GM23338 (cell line): ENCODE measurements around the gene SLC4A9. TPM values are rescaled to one million over a fixed set of nuclear protein-coding genes. Genes with fewer than 3 reads are reported as not detected.

Experiments used
- ATAC-seq: fragments of 200-7000 bp; cut with Tn5 transposase; 3 replicates; pipeline ENCODE4 v1.9.1; 2020
- DNase-seq: peaks from one replicate; pipeline ENCODE4 v3.0.0-alpha.2; 2015; ENCODE audit warnings: low spot score
- H2AFZ ChIP-seq: fragments of 200-600 bp; sonication (generic); 2 replicates; pipeline ENCODE4 v1.8.0; 2016; ENCODE audit warnings: antibody characterized with exemption, mild to moderate bottlenecking, moderate library complexity
- H3F3A ChIP-seq: fragments of 200-600 bp; sonication (generic); replicated peaks from 2 replicates; pipeline ENCODE4 v1.8.0; 2017; ENCODE audit warnings: antibody characterized with exemption, mixed run types, low read depth
- H3K27ac ChIP-seq: fragments of 200-600 bp; sonication (generic); 2 replicates; pipeline ENCODE4 v1.6.1; 2016; ENCODE audit warnings: low read depth
- H3K27me3 ChIP-seq: fragments of 200-600 bp; sonication (generic); 2 replicates; pipeline ENCODE4 v1.8.0; 2016; ENCODE audit warnings: mild to moderate bottlenecking, mixed run types, moderate library complexity; ENCODE audit not compliant: insufficient read depth
- H3K36me3 ChIP-seq: fragments of 200-600 bp; sonication (generic); 2 replicates; pipeline ENCODE4 v1.8.0; 2016; ENCODE audit warnings: mild to moderate bottlenecking; ENCODE audit not compliant: insufficient read depth
- H3K4me1 ChIP-seq: fragments of 200-600 bp; sonication (generic); 2 replicates; pipeline ENCODE4 v1.8.0; 2016; ENCODE audit warnings: mild to moderate bottlenecking, moderate library complexity; ENCODE audit not compliant: insufficient read depth
- H3K4me2 ChIP-seq: fragments of 200-600 bp; sonication (generic); 2 replicates; pipeline ENCODE4 v1.7.1; 2017; ENCODE audit warnings: mixed run types
- H3K4me3 ChIP-seq: fragments of 200-600 bp; sonication (generic); 2 replicates; pipeline ENCODE4 v1.6.1; 2016; ENCODE audit warnings: mixed run types
- H3K79me2 ChIP-seq: fragments of 200-600 bp; sonication (generic); replicated peaks from 2 replicates; pipeline ENCODE4 v1.8.0; 2017; ENCODE audit warnings: mild to moderate bottlenecking; ENCODE audit not compliant: insufficient read depth
- H3K9me2 ChIP-seq: fragments of 200-600 bp; sonication (generic); 2 replicates; pipeline ENCODE4 v1.8.0; 2017; ENCODE audit not compliant: insufficient read depth
- H4K20me1 ChIP-seq: fragments of 200-600 bp; sonication (generic); replicated peaks from 2 replicates; pipeline ENCODE4 v1.8.0; 2017; ENCODE audit warnings: mild to moderate bottlenecking; ENCODE audit not compliant: insufficient read depth
- H3K27ac Mint-ChIP-seq: 2 replicates; pipeline ENCODE4 v1.8.0; 2020; ENCODE audit warnings: inconsistent platforms, mild to moderate bottlenecking, moderate library complexity, mixed read lengths
- H3K27me3 Mint-ChIP-seq: 3 replicates; pipeline ENCODE4 v1.8.0; 2022; ENCODE audit warnings: low read depth, mild to moderate bottlenecking, moderate library complexity, mixed read lengths, inconsistent platforms; ENCODE audit not compliant: insufficient read depth, poor library complexity
- H3K36me3 Mint-ChIP-seq: 3 replicates; pipeline ENCODE4 v1.8.0; 2021; ENCODE audit warnings: low read depth, mild to moderate bottlenecking, inconsistent platforms, moderate library complexity, mixed read lengths
- H3K4me1 Mint-ChIP-seq: 3 replicates; pipeline ENCODE4 v1.8.0; 2020; ENCODE audit warnings: mild to moderate bottlenecking, inconsistent platforms, mixed read lengths
- H3K4me3 Mint-ChIP-seq: 3 replicates; pipeline ENCODE4 v1.8.0; 2021; ENCODE audit warnings: moderate library complexity, mild to moderate bottlenecking, inconsistent platforms, mixed read lengths
- H3K9me3 Mint-ChIP-seq: 3 replicates; pipeline ENCODE4 v1.8.0; 2020; ENCODE audit warnings: moderate library complexity, mild to moderate bottlenecking, inconsistent platforms, mixed read lengths
- CREB1 ChIP-seq: fragments of 250-450 bp; sonication (Bioruptor Pico); IDR thresholded peaks from 2 replicates; pipeline ENCODE4 v1.5.0; 2020; ENCODE audit warnings: low read depth, mild to moderate bottlenecking, moderate library complexity
- CTCF ChIP-seq, 2 experiments: fragments of 200-600 bp in 1 of 2; sonication (generic) in 1 of 2; conservative IDR thresholded peaks; 2 replicates each; pipeline versions ENCODE4 v1.5.1 to v1.6.1; 2016 to 2017; ENCODE audit warnings: antibody characterized with exemption in 2 of 2, low read depth in 2 of 2, mild to moderate bottlenecking in 2 of 2, moderate library complexity in 1 of 2
- ETS1 ChIP-seq: IDR thresholded peaks from 2 replicates; pipeline ENCODE4 v1.6.1; 2016; ENCODE audit warnings: antibody characterized with exemption
- EZH2 ChIP-seq: fragments of 200-600 bp; sonication (generic); IDR thresholded peaks from one replicate; pipeline ENCODE4 v1.8.0; 2017; ENCODE audit warnings: antibody characterized with exemption, mild to moderate bottlenecking, low read depth; ENCODE audit not compliant: unreplicated experiment
- EZH2phosphoT487 ChIP-seq: fragments of 200-600 bp; sonication (generic); IDR thresholded peaks from one replicate; pipeline ENCODE4 v1.8.1; 2018; ENCODE audit warnings: antibody characterized with exemption; ENCODE audit not compliant: unreplicated experiment
- NANOG ChIP-seq: IDR thresholded peaks from 2 replicates; pipeline ENCODE4 v1.6.1; 2016; ENCODE audit warnings: antibody characterized with exemption, borderline replicate concordance
- POLR2AphosphoS5 ChIP-seq: IDR thresholded peaks from 2 replicates; pipeline ENCODE4 v1.6.1; 2016; ENCODE audit warnings: antibody characterized with exemption, low read depth
- REST ChIP-seq: IDR thresholded peaks from one replicate; pipeline ENCODE4 v1.6.1; 2018; ENCODE audit warnings: antibody characterized with exemption; ENCODE audit not compliant: unreplicated experiment
- ZNF114 ChIP-seq: fragments of 250-450 bp; sonication (Bioruptor Pico); IDR thresholded peaks from 2 replicates; pipeline ENCODE4 v1.5.0; 2020; ENCODE audit warnings: mild to moderate bottlenecking, moderate library complexity
- ZNF331 ChIP-seq: fragments of 250-450 bp; sonication (Bioruptor Pico); IDR thresholded peaks from 2 replicates; pipeline ENCODE4 v1.5.0; 2020; ENCODE audit warnings: low read depth, mild to moderate bottlenecking, moderate library complexity
- polyA plus RNA-seq: library from polyadenylated mRNA; unstranded; fragments of >200 nt; fragmentation: Nextera tagmentation; extraction: Ambion mirVana; gene quantifications from 2 replicates; pipeline ENCODE4 v1.2.1, GENCODE V29; 2016
- total RNA-seq: library from RNA; depleted of rRNA; stranded (reverse); fragments of >200 nt; shearing (Covaris generic); gene quantifications from 2 replicates; pipeline ENCODE4 v1.2.3, GENCODE V29; 2014

SLC4A9 gene
- total and polyA plus RNA-seq, 2 experiments from 2014 or later: 0.08 TPM; not detected in 1

- Mint-ChIP-seq H3K27ac (no peak overlapping the region), H3K4me3 (no peak overlapping the region), H3K36me3 (no peaks in the 10 kb centered on the region), H3K9me3 (no peaks in the 10 kb centered on the region), H3K27me3 (peaks cover 5% of the 10 kb centered on the region), H3K4me1 (peaks cover 16% of the 10 kb centered on the region)
- Histone ChIP-seq H3K4me1 (peaks cover 5% of the 10 kb centered on the region; the same call in 1 of the 2 replicates), H3K4me2 (no peak overlapping the region), H3F3A (no peaks in the 10 kb centered on the region), H3K27me3 (no peaks in the 10 kb centered on the region), H3K36me3 (no peaks in the 10 kb centered on the region), H4K20me1 (no peaks in the 10 kb centered on the region), H3K9me2 (no peaks in the 10 kb centered on the region), H3K27ac (no peak overlapping the region), H2AFZ (peak overlapping the region; percentile 67), H3K79me2 (no peaks in the 10 kb centered on the region), H3K4me3 (no peak overlapping the region)
- no peak for DNase-seq
- TF ChIP-seq CTCF (conservative IDR thresholded peaks at IDR 0.05; ENCODE audit: low read depth in 2 of 2) (no peak), REST (no peak), ETS1 (no peak), CREB1 (CRISPR knock-in tag) (no peak)
- peak; percentile 33; the same call in 2 of the 3 replicates for ATAC-seq
These were observed 31.8 kb upstream of the SLC4A9 start for GRCh38 chr5:140328036-140328764.

GRCh38 chr5:140329739-140330481 is 30.1 kb upstream of the SLC4A9 start:
- peaks cover 5% of the 10 kb centered on the region; the same call in 1 of the 2 replicates for H3K4me1 ChIP-seq
- H3K27me3 ChIP-seq: no peaks in the 10 kb centered on the region
- Mint-ChIP-seq H3K36me3 (peaks cover 6% of the 10 kb centered on the region; the same call in 2 of the 3 replicates), H3K27me3 (peaks cover 6% of the 10 kb centered on the region), H3K4me3 (no peak overlapping the region), H3K9me3 (no peaks in the 10 kb centered on the region), H3K4me1 (peaks cover 16% of the 10 kb centered on the region), H3K27ac (no peak overlapping the region; the same call in 1 of the 2 replicates)
- H2AFZ ChIP-seq: peak overlapping the region; percentile 84
- no peaks in the 10 kb centered on the region for H3K79me2 ChIP-seq
- no peak overlapping the region for H3K4me2 ChIP-seq
- no peak overlapping the region for H3K4me3 ChIP-seq
- peak overlapping the region; percentile 59; the same call in 1 of the 2 replicates for H3K27ac ChIP-seq
- H3K36me3 ChIP-seq: no peaks in the 10 kb centered on the region
- H3F3A ChIP-seq: no peaks in the 10 kb centered on the region
- peak; percentile 14 for DNase-seq
- peak; percentile 39; the same call in 2 of the 3 replicates for ATAC-seq
- H4K20me1 ChIP-seq: no peaks in the 10 kb centered on the region
- H3K9me2 ChIP-seq: no peaks in the 10 kb centered on the region
- TF ChIP-seq POLR2AphosphoS5 (no peak), ZNF114 (no peak), EZH2 (no peak), NANOG (no peak), EZH2phosphoT487 (no peak), CREB1 (CRISPR knock-in tag) (no peak), ZNF331 (CRISPR knock-in tag) (no peak), ETS1 (no peak), REST (no peak)
